Bronchial smooth muscle cell (primary cell): ENCODE measurements around the gene WASHC2A. TPM values are rescaled to one million over a fixed set of nuclear protein-coding genes. Genes with fewer than 3 reads are reported as not detected.

Experiments
- total RNA-seq: library from RNA; depleted of rRNA; stranded (reverse); fragments of >200 nt; gene quantifications from 2 replicates; pipeline ENCODE4 v1.2.1, GENCODE V29; 2014

Gene WASHC2A
- 67.8 and 84.4 TPM in 2 replicates for total RNA-seq

GRCh38 chr10:50067546-50068351 is at the start of gene WASHC2A:
WASHC2A (plus strand) TSS chr10:50067954; CDS start chr10:50068006, 52 bp downstream.

Other genes with a start within 250 kb of the WASHC2A start
- gene PARG, start 125.9 kb upstream of the WASHC2A start, total RNA-seq = 27.9 and 34.3 TPM in 2 replicates
- gene TIMM23B, start 125.9 kb upstream of the WASHC2A start, total RNA-seq = 11.8 TPM in 2 replicates
- gene AGAP6, start 79.5 kb upstream of the WASHC2A start, total RNA-seq = 1.6 and 1.8 TPM in 2 replicates
- gene ASAH2, start 183.6 kb downstream of the WASHC2A start, total RNA-seq = 0.26 and 0.32 TPM in 2 replicates